SK-N-SH (cell line): Measurements from ENCODE around the gene ATP5F1E. TPM values are rescaled to one million over a fixed set of nuclear protein-coding genes. Genes with fewer than 3 reads are reported as not detected.

Experiments used
- CTCF ChIA-PET: fragments of 300-600, 350-600 bp; formaldehyde crosslinking; extraction: SDS; loops from one replicate; lab custom pipeline; 2021; lab: Yijun Ruan, JAX
- POLR2A ChIA-PET: fragments of 350-600 bp; sonication (Branson Sonifier 250); formaldehyde crosslinking; extraction: SDS; loops from one replicate; lab custom pipeline; 2020; ENCODE audit warnings: antibody characterized with exemption, inconsistent platforms; lab: Yijun Ruan, JAX
- DNase-seq: peaks from one replicate; pipeline ENCODE4 v3.0.0; 2012
- H2AFZ ChIP-seq: fragments of 200-600 bp; sonication (generic); 2 replicates; pipeline ENCODE4 v1.8.1; 2016; ENCODE audit warnings: antibody characterized with exemption, mild to moderate bottlenecking, low read depth
- H3F3A ChIP-seq: fragments of 200-600 bp; sonication (generic); replicated peaks from 2 replicates; pipeline ENCODE3; 2016; ENCODE audit warnings: antibody characterized with exemption, mild to moderate bottlenecking; ENCODE audit not compliant: insufficient read depth
- H3K27ac ChIP-seq, 2 experiments: fragments of 200-500 bp in 1 of 2; fragments of 200-600 bp in 1 of 2; sonication (Bioruptor generic) in 1 of 2; sonication (generic), shearing (Covaris generic) in 1 of 2; 2 replicates each; pipeline versions ENCODE4 v1.5.1 to v1.6.1; 2014 to 2016; ENCODE audit warnings: low read depth in 2 of 2, inconsistent platforms in 1 of 2, low read length in 1 of 2, mild to moderate bottlenecking in 1 of 2, mixed read lengths in 1 of 2
- H3K27me3 ChIP-seq: fragments of 200-600 bp; sonication (generic), shearing (Covaris generic); 2 replicates; pipeline ENCODE4 v1.6.1; 2016; ENCODE audit warnings: mixed run types; ENCODE audit not compliant: insufficient read depth
- H3K36me3 ChIP-seq, 2 experiments: fragments of 200-500 bp in 1 of 2; fragments of 200-600 bp in 1 of 2; sonication (Bioruptor generic) in 1 of 2; sonication (generic) in 1 of 2; replicated peaks in 1 of 2; 2 replicates each; pipeline versions ENCODE3 to v1.5.1; 2014 to 2016; ENCODE audit warnings: low read length in 1 of 2, mild to moderate bottlenecking in 1 of 2; ENCODE audit not compliant: insufficient read depth in 2 of 2, control insufficient read depth in 1 of 2
- H3K4me1 ChIP-seq, 2 experiments: fragments of 200-500 bp in 1 of 2; fragments of 200-600 bp in 1 of 2; sonication (Bioruptor generic) in 1 of 2; sonication (generic), shearing (Covaris generic) in 1 of 2; 2 replicates each; pipeline versions ENCODE4 v1.5.1 to v1.6.1; 2014 to 2016; ENCODE audit warnings: low read depth in 1 of 2, low read length in 1 of 2, mixed run types in 1 of 2; ENCODE audit not compliant: insufficient read depth in 2 of 2, control insufficient read depth in 1 of 2
- H3K4me2 ChIP-seq: fragments of 200-600 bp; sonication (generic), shearing (Covaris generic); 2 replicates; pipeline ENCODE4 v1.6.1; 2017; ENCODE audit warnings: mixed run types
- H3K4me3 ChIP-seq, 2 experiments: fragments of 200-500 bp in 1 of 2; fragments of 200-600 bp in 1 of 2; sonication (Bioruptor generic) in 1 of 2; sonication (generic), shearing (Covaris generic) in 1 of 2; 2 replicates each; pipeline versions ENCODE4 v1.5.1 to v1.8.1; 2014 to 2016; ENCODE audit warnings: low read depth in 2 of 2, inconsistent platforms in 1 of 2, low read length in 1 of 2, mild to moderate bottlenecking in 1 of 2, mixed read lengths in 1 of 2, moderate library complexity in 1 of 2
- H3K79me2 ChIP-seq: fragments of 200-600 bp; sonication (generic); 2 replicates; pipeline ENCODE4 v1.8.1; 2017; ENCODE audit warnings: mild to moderate bottlenecking; ENCODE audit not compliant: insufficient read depth
- H3K9ac ChIP-seq: fragments of 200-600 bp; sonication (generic); 2 replicates; pipeline ENCODE4 v1.6.1; 2017; ENCODE audit warnings: mixed run types
- H3K9me2 ChIP-seq: fragments of 200-600 bp; sonication (generic); 2 replicates; pipeline ENCODE4 v1.6.1; 2017; ENCODE audit warnings: mixed run types
- H3K9me3 ChIP-seq: fragments of 200-600 bp; sonication (generic); 2 replicates; pipeline ENCODE4 v1.6.1; 2017; ENCODE audit warnings: mixed run types, mild to moderate bottlenecking, moderate library complexity
- H4K20me1 ChIP-seq: fragments of 200-600 bp; sonication (generic); 2 replicates; pipeline ENCODE4 v1.6.1; 2017; ENCODE audit warnings: mild to moderate bottlenecking, mixed run types; ENCODE audit not compliant: insufficient read depth
- PBX3 ChIP-seq: IDR thresholded peaks from 2 replicates; pipeline ENCODE4; 2012
- RFX5 ChIP-seq: IDR thresholded peaks from 2 replicates; pipeline ENCODE4 v1.6.1; 2012; ENCODE audit warnings: mild to moderate bottlenecking, improper control_type of control experiment, low read length
- TCF12 ChIP-seq: IDR thresholded peaks from 2 replicates; pipeline ENCODE4 v1.4.0; 2012
- TEAD4 ChIP-seq: IDR thresholded peaks from 2 replicates; pipeline ENCODE4 v1.4.0; 2012; ENCODE audit warnings: mild to moderate bottlenecking, borderline replicate concordance; ENCODE audit not compliant: insufficient read depth
- USF1 ChIP-seq: IDR thresholded peaks from 2 replicates; pipeline ENCODE4 v1.4.0; 2012; ENCODE audit warnings: low read depth, borderline replicate concordance
- WGBS: methylation state at CpG from one replicate; pipeline ENCODE4 v1.1.6; 2017; ENCODE audit warnings: low lambda C conversion rate; 5-methylcytosine and 5-hydroxymethylcytosine counted together
- polyA plus RNA-seq, 3 experiments: library from polyadenylated mRNA; depleted of rRNA; stranded (reverse); fragments of >200 nt; gene quantifications; 2 replicates each; pipeline ENCODE4 v1.2.3, GENCODE V29; 2012
- TF ChIP-seq, protein P1 (sequence below): fragments of 150-350 bp; IDR thresholded peaks from 2 replicates; pipeline ENCODE4 v1.6.1; 2017; ENCODE audit warnings: antibody characterized with exemption, low read length, low read depth, borderline replicate concordance

The ATP5F1E gene
- polyA plus RNA-seq, 1 of the 3 experiments (the other 2 are of a cell fraction) = 60.8 TPM

DNA sequence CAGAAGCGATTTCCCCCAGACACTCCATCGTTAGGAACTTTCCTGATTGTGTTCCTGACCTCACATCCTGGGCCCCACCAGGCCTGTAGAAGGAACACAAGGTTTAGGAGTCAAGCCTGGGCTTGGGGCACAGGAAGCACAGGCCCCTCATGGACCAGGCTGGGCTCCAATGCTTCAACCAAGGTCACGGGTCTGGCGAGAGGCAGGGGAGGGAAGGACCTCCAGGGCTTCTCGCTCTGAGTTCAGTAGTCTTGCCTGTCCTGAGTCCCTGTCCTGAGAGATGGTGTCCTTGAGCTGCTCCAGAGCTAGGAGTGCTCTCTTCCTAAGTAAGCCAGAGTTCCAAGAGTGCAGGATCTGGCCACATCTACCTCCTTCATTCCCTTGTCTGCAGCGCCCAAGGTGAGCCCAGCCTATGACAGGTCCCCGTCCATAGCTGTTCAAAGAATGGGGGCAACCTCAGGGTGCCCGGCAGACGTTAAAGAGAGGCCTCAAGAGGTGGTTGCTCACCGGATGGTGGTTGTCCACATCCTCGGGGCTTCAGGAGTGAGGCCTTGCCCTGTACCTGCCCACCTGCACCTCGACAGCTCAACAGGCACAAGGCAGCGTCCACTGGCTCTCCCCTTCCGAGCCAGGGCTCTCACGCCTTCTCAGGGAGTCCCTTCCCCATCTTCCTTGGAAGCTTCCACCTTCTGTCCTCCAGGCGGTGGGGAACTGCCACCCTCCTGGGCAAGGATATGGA lies 14.5 kb downstream of the ATP5F1E start (continued):
- TF ChIP-seq RFX5 (no peak), PBX3 (no peak), USF1 (no peak)
- TF ChIP-seq, protein P1, sequence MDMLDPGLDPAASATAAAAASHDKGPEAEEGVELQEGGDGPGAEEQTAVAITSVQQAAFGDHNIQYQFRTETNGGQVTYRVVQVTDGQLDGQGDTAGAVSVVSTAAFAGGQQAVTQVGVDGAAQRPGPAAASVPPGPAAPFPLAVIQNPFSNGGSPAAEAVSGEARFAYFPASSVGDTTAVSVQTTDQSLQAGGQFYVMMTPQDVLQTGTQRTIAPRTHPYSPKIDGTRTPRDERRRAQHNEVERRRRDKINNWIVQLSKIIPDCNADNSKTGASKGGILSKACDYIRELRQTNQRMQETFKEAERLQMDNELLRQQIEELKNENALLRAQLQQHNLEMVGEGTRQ = no peak

DNA sequence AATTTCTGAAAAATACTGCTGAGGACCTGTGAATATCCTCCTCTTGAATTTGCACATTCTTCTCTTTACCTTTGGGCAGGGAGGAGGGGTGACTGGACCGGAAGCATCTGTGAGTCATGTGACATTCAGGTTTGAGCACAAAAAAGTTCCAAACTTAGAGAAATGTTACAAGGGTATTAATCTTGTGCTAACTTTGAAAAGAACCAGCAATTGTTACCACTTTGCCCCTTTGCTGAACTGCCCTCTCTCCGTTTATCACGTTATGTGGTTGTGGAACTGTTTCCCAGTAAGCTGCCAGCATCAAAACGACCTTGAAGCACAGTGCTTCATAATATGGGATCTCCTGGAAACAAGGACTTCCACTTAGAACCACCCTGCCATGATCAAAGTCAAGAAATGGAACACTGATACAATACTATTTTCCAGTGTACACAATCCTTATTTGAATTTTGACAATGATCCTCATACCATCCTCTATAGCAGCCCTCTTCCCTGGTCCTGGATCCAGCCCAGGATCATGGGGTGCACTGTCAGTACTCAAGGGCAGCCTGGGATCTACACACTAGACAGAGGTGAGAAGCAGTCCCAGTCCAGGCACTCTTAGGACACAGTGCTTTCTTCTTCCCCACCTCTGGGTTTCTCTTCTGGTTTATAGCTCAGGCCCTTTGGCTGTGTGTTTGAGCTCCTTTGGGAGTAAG lies 15.2 kb downstream of the ATP5F1E start:
- no peaks in the 10 kb centered on the region for H3K9me2 ChIP-seq
- ChIA-PET POLR2A (interaction anchor here (0.5 to 2.4 kb wide), 3 partner anchors 12 to 27 kb away, joined by 3 to 7 read pairs (median 5); partner anchors contain the start of gene ATP5F1E), CTCF (interaction anchor here (0.6 to 1.9 kb wide), 3 partner anchors 32 to 206 kb away, joined by 3 to 9 read pairs (median 4); no protein-coding TSS in a partner anchor)
- H3K36me3 ChIP-seq = no peaks in the 10 kb centered on the region
- no peak overlapping the region for H3K4me2 ChIP-seq
- H3K79me2 ChIP-seq = peaks cover 9% of the 10 kb centered on the region; the same call in 1 of the 2 replicates
- H4K20me1 ChIP-seq = no peaks in the 10 kb centered on the region
- peaks cover 22% of the 10 kb centered on the region for H3F3A ChIP-seq
- H2AFZ ChIP-seq = no peak overlapping the region
- no peak overlapping the region for H3K4me3 ChIP-seq
- no peaks in the 10 kb centered on the region for H3K9me3 ChIP-seq
- H3K4me1 ChIP-seq = peaks cover 13 to 42% of the 10 kb centered on the region in 2 experiments
- H3K27ac ChIP-seq = peak overlapping the region in 1 of 2 experiments; percentile 64; a peak in 3 of 4 replicates
- no peak overlapping the region for H3K9ac ChIP-seq
- DNase-seq = no peak
- TF ChIP-seq TCF12 (no peak), USF1 (peak; percentile 58; the same call in 1 of the 2 replicates), TEAD4 (no peak)
- no peaks in the 10 kb centered on the region for H3K27me3 ChIP-seq
- 69% methylated on average over 4 of the region's 4 CpGs for WGBS
